DMS53 treated with DMSO at 0.1 percent for 48 hours (cell line): ENCODE measurements around the gene KIZ.
A peak's percentile ranks its signal among the peaks of the same experiment; 100 is the strongest.
"Not testable (repeated sequence)": the region's sequence is repeated elsewhere in the genome, so short reads cannot be mapped to it uniquely, and the experiment has no call there.

Source experiments
- DNase-seq: peaks from one replicate; lab custom pipeline; 2025; ENCODE audit not compliant: unreplicated experiment; lab: John Stamatoyannopoulos, UW

KIZ gene

GRCh38 chr20:21225215-21225947 is 99.5 kb downstream of the KIZ start:
- no peak for DNase-seq

GRCh38 chr20:21228511-21228910 is 102.6 kb downstream of the KIZ start:
- DNase-seq = no peak

GRCh38 chr20:21229163-21229562 is 103.3 kb downstream of the KIZ start:
- no peak for DNase-seq

GRCh38 chr20:21230220-21230619 is 104.3 kb downstream of the KIZ start:
- no peak for DNase-seq

- DNase-seq = no peak
Observed at GRCh38 chr20:21230686-21231085, 104.8 kb downstream of the KIZ start.

- no peak for DNase-seq
Observed at GRCh38 chr20:21232546-21233280, 106.8 kb downstream of the KIZ start.

GRCh38 chr20:21234324-21234723 is 108.4 kb downstream of the KIZ start:
- DNase-seq = no peak

- no peak for DNase-seq
Observed at GRCh38 chr20:21234806-21235483, 109.1 kb downstream of the KIZ start.

- peak; percentile 77 for DNase-seq
Observed at GRCh38 chr20:21235484-21236445, 109.9 kb downstream of the KIZ start.

- DNase-seq = no peak
Observed at GRCh38 chr20:21237956-21238799, 112.3 kb downstream of the KIZ start.

- DNase-seq = no peak
Observed at GRCh38 chr20:21238818-21239536, 113.1 kb downstream of the KIZ start.

GRCh38 chr20:21240394-21240793 is 114.5 kb downstream of the KIZ start:
- DNase-seq = no peak

GRCh38 chr20:21241406-21241805 is 115.5 kb downstream of the KIZ start:
- DNase-seq = no peak

- no peak for DNase-seq
Observed at GRCh38 chr20:21243811-21244210, 117.9 kb downstream of the KIZ start.

GRCh38 chr20:21244808-21245207 is 118.9 kb downstream of the KIZ start:
- DNase-seq = no peak

GRCh38 chr20:21246161-21246560 is 120.3 kb downstream of the KIZ start:
- DNase-seq = no peak

- DNase-seq = not testable (repeated sequence)
Observed at GRCh38 chr20:21247603-21248095, 121.8 kb downstream of the KIZ start.

- no peak for DNase-seq
Observed at GRCh38 chr20:21251278-21251677, 125.4 kb downstream of the KIZ start.

GRCh38 chr20:21257192-21257591 is 131.3 kb downstream of the KIZ start:
- no peak for DNase-seq
